Neutrophil (primary cell): ENCODE results near the gene IRS1.

Source experiments
- H3K27ac ChIP-seq: fragments of 200-600 bp; sonication (generic); 2 replicates; pipeline ENCODE4 v1.5.1; 2016; ENCODE audit warnings: mild to moderate bottlenecking, moderate library complexity
- H3K27me3 ChIP-seq: fragments of 200-600 bp; sonication (generic); 2 replicates; pipeline ENCODE4 v1.6.0; 2016; ENCODE audit warnings: mild to moderate bottlenecking
- H3K36me3 ChIP-seq: fragments of 200-600 bp; sonication (generic); 2 replicates; pipeline ENCODE4 v1.5.1; 2017
- H3K4me1 ChIP-seq, 2 experiments: fragments of 200-600 bp in 1 of 2; sonication (generic) in 1 of 2; 1 replicate in 1 of 2; 2 replicates in 1 of 2; pipeline versions ENCODE4 v1.5.1 to v1.6.1; 2013 to 2016; ENCODE audit warnings: low read depth in 1 of 2, low read length in 1 of 2, mild to moderate bottlenecking in 1 of 2, moderate library complexity in 1 of 2; ENCODE audit not compliant: control insufficient read depth in 1 of 2, insufficient read depth in 1 of 2
- H3K4me3 ChIP-seq, 2 experiments: fragments of 200-600 bp in 1 of 2; sonication (generic) in 1 of 2; 1 replicate in 1 of 2; 2 replicates in 1 of 2; pipeline ENCODE4 v1.5.1; 2013 to 2016; ENCODE audit warnings: low read depth in 1 of 2, low read length in 1 of 2, mild to moderate bottlenecking in 1 of 2, moderate library complexity in 1 of 2
- H3K9me3 ChIP-seq: fragments of 200-600 bp; sonication (generic); 2 replicates; pipeline ENCODE4 v1.5.1; 2016
- CTCF ChIP-seq: fragments of 200-600 bp; sonication (generic); IDR thresholded peaks from 2 replicates; pipeline ENCODE4 v1.5.1; 2016; ENCODE audit warnings: antibody characterized with exemption

The IRS1 gene

DNA sequence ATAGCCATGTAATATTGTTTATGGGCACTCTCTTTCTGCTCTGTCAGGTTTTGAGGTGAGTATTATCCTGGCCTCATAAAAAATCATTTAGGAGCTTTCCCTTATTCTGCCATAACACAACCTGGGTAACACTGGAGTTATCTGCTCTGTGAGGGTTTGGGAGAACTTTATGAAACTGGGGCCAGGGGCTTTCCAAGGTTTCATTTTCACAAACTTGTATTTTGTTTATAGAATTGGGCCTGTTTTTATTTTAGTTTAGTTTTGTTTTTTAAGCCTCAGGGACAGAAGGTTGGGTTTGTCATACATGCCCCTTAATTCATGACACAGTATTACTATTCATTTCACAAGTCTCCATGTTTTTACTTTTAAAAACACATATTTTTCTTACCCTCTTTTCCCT is 83.5 kb downstream of the IRS1 start:
- no peak for TF ChIP-seq CTCF
- Histone ChIP-seq H3K27ac (no peak overlapping the region), H3K9me3 (no peaks in the 10 kb centered on the region), H3K36me3 (no peaks in the 10 kb centered on the region), H3K4me1 (no peaks in the 10 kb centered on the region), H3K27me3 (peaks cover 39% of the 10 kb centered on the region), H3K4me3 (no peak overlapping the region)

GRCh38 chr2:226715347-226715990 is 84.2 kb downstream of the IRS1 start:
- Histone ChIP-seq H3K4me3 (no peak overlapping the region), H3K4me1 (no peaks in the 10 kb centered on the region), H3K36me3 (no peaks in the 10 kb centered on the region), H3K9me3 (no peaks in the 10 kb centered on the region), H3K27me3 (peaks cover 37% of the 10 kb centered on the region), H3K27ac (no peak overlapping the region)
- TF ChIP-seq CTCF: no peak

GRCh38 chr2:226712941-226713340 is 86.7 kb downstream of the IRS1 start:
- H3K36me3 ChIP-seq: no peaks in the 10 kb centered on the region
- no peak overlapping the region for H3K27ac ChIP-seq
- H3K27me3 ChIP-seq: peaks cover 34% of the 10 kb centered on the region
- TF ChIP-seq CTCF: no peak
- H3K4me3 ChIP-seq: no peak overlapping the region
- H3K4me1 ChIP-seq: no peaks in the 10 kb centered on the region
- no peaks in the 10 kb centered on the region for H3K9me3 ChIP-seq

DNA sequence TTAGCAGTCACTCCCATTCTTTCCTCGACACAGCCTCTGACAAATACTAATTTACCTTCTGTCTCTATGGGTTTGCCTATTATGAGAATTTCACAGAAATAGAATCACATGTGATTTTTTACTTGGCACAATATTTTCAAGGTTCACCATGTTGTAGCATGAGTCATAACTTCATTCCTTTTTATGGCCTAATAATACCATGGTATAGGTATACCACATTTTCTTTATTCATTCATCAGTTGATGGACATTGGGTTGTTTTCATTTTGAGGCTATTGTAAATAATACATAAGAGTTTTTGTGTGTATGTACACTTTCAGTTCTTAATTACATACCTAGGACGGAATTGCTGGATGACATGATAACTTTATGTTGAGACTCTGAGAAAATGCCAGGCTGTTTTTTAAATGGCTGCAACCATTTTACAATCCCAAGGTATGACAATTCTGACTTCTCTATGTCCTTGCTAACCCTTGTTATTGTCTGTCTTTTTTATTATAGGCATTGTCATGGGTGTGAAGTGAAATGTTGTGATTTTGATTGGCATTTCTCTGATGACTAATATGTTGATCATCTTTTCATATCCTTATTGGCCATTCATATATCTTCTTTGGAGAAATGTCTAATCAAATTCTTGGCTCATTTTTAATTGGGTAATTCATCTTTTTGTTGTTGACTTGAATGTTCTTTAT is 87.9 kb downstream of the IRS1 start:
- Histone ChIP-seq H3K27me3 (peaks cover 33% of the 10 kb centered on the region), H3K36me3 (no peaks in the 10 kb centered on the region), H3K4me1 (no peaks in the 10 kb centered on the region), H3K4me3 (no peak overlapping the region), H3K27ac (no peak overlapping the region), H3K9me3 (no peaks in the 10 kb centered on the region)
- no peak for TF ChIP-seq CTCF

- no peak for TF ChIP-seq CTCF
- no peaks in the 10 kb centered on the region for H3K36me3 ChIP-seq
- no peak overlapping the region for H3K4me3 ChIP-seq
- no peaks in the 10 kb centered on the region for H3K9me3 ChIP-seq
- H3K4me1 ChIP-seq: peaks cover 10 to 13% of the 10 kb centered on the region in 2 experiments
- no peak overlapping the region for H3K27ac ChIP-seq
- H3K27me3 ChIP-seq: peaks cover 11% of the 10 kb centered on the region
Observed at GRCh38 chr2:226707499-226707898, 92.1 kb downstream of the IRS1 start.
